Measurements from ENCODE around the gene MYOZ3. TPM values are rescaled to one million over a fixed set of nuclear protein-coding genes. Genes with fewer than 3 reads are reported as not detected.

The MYOZ3 gene
- total and polyA plus RNA-seq, 2 of the 8 experiments (the other 6 are each of a cell fraction or from before 2014, with no cell fraction given), result 9.6 to 19.1 TPM

DNA sequence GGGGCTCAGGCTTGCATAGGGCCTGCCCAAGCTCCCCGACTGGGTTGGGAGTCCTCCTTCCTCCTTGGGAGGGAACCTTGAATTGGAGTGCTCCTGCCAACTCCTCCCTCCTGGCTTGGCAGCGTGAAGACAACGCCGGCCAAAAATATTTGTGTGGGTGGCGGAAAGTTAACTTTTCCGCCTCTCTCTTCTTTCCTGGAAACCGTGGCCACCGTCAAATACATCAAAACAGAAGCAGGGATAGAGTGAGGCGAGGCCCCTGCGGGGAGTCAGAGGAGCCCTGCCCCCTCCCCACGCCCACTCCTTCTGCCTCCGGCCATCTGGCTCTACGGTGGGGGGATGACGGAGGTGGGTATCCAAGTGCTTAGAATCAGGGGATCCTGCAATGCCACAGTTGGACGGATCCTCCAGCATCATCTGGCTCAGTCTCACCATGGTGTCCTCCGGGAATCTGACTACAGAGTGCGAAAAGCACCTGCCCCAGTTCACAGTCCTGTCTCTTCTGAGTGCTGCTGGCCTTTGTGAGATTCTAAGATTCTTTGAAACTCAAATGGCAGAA lies 45.8 kb upstream of the MYOZ3 start (continued):
- no peak for TF ChIP-seq USF2 (IDR thresholded peaks at IDR 0.05; ENCODE audit: low read length)
